ENCODE measurements around the gene TMEM88. TPM values are rescaled to one million over a fixed set of nuclear protein-coding genes. Genes with fewer than 3 reads are reported as not detected.

TMEM88 gene
- total and polyA plus RNA-seq, 2 experiments from 2014 or later: not detected

GRCh38 chr17:7897090-7897489 is 42.2 kb downstream of the TMEM88 start:
- 80 to 85% methylated on average over 13 of the region's 13 CpGs for WGBS, 2 experiments (ENCODE audit: low coverage in 1 of 2, low lambda C conversion rate in 2 of 2, missing lambda C conversion rate in 2 of 2)
- no peak for TF ChIP-seq EZH2 (IDR thresholded peaks at IDR 0.05; ENCODE audit: insufficient read depth, poor library complexity, severe bottlenecking)
- no peak for TF ChIP-seq EZH2phosphoT487 (IDR thresholded peaks at IDR 0.05; ENCODE audit: insufficient read depth, low read depth)
- no peaks in the 10 kb centered on the region for H3K9me3 ChIP-seq (ENCODE audit: low read depth)
- peak overlapping the region; percentile 18; the same call in 1 of the 2 replicates for H3K9ac ChIP-seq
- H3F3A ChIP-seq (ENCODE audit: insufficient read depth): no peaks in the 10 kb centered on the region
- H3K27ac ChIP-seq: no peak overlapping the region
- H3K4me3 ChIP-seq: no peak overlapping the region
- H3K27me3 ChIP-seq (replicated peaks; ENCODE audit: insufficient read depth): no peaks in the 10 kb centered on the region
- no peak overlapping the region for H3K4me2 ChIP-seq (ENCODE audit: unreplicated experiment)
- no peaks in the 10 kb centered on the region for H3K79me2 ChIP-seq (ENCODE audit: insufficient read depth)
- no peaks in the 10 kb centered on the region for H4K20me1 ChIP-seq (ENCODE audit: insufficient read depth)
- in situ Hi-C loops (cut with MboI): no loop called here
- H3K9me2 ChIP-seq (ENCODE audit: insufficient read depth): no peaks in the 10 kb centered on the region
- H3K4me1 ChIP-seq (ENCODE audit: insufficient read depth): no peaks in the 10 kb centered on the region
- no peak for DNase-seq
- H2AFZ ChIP-seq: no peak overlapping the region
- peaks cover 29% of the 10 kb centered on the region; the same call in 1 of the 2 replicates for H3K36me3 ChIP-seq (ENCODE audit: low read depth)

- in situ Hi-C loops (cut with MboI): no loop called here
Observed at GRCh38 chr17:7897773-7898172, 42.9 kb downstream of the TMEM88 start.

GRCh38 chr17:7903154-7904103 is 48.6 kb downstream of the TMEM88 start:
- no peaks in the 10 kb centered on the region for H3F3A ChIP-seq (ENCODE audit: insufficient read depth)
- no peak overlapping the region for H3K4me2 ChIP-seq (ENCODE audit: unreplicated experiment)
- H3K36me3 ChIP-seq (ENCODE audit: low read depth): peaks cover 36% of the 10 kb centered on the region; the same call in 1 of the 2 replicates
- H3K4me3 ChIP-seq: no peak overlapping the region
- in situ Hi-C loops (cut with MboI): no loop called here
- no peaks in the 10 kb centered on the region for H4K20me1 ChIP-seq (ENCODE audit: insufficient read depth)
- no peaks in the 10 kb centered on the region for H3K9me2 ChIP-seq (ENCODE audit: insufficient read depth)
- H3K79me2 ChIP-seq (ENCODE audit: insufficient read depth): no peaks in the 10 kb centered on the region
- DNase-seq: no peak
- TF ChIP-seq EZH2phosphoT487 (IDR thresholded peaks at IDR 0.05; ENCODE audit: insufficient read depth, low read depth) (no peak), EZH2 (IDR thresholded peaks at IDR 0.05; ENCODE audit: insufficient read depth, poor library complexity, severe bottlenecking) (no peak)
- H3K9me3 ChIP-seq (ENCODE audit: low read depth): no peaks in the 10 kb centered on the region
- 70 to 80% methylated on average over 22 of the region's 22 CpGs for WGBS, 2 experiments (ENCODE audit: low coverage in 1 of 2, low lambda C conversion rate in 2 of 2, missing lambda C conversion rate in 2 of 2)
- no peak overlapping the region for H3K27ac ChIP-seq
- no peak overlapping the region for H3K9ac ChIP-seq
- H3K27me3 ChIP-seq (replicated peaks; ENCODE audit: insufficient read depth): no peaks in the 10 kb centered on the region
- H2AFZ ChIP-seq: no peak overlapping the region
- no peaks in the 10 kb centered on the region for H3K4me1 ChIP-seq (ENCODE audit: insufficient read depth)

More at GRCh38 chr17:7897773-7898172, 42.9 kb downstream of the TMEM88 start:
- WGBS, 2 experiments (ENCODE audit: low coverage in 1 of 2, low lambda C conversion rate in 2 of 2, missing lambda C conversion rate in 2 of 2): 62 to 68% methylated on average over 6 of the region's 6 CpGs
- Histone ChIP-seq H3K4me1 (ENCODE audit: insufficient read depth) (no peaks in the 10 kb centered on the region), H3K36me3 (ENCODE audit: low read depth) (peaks cover 27% of the 10 kb centered on the region; the same call in 1 of the 2 replicates), H2AFZ (no peak overlapping the region), H4K20me1 (ENCODE audit: insufficient read depth) (no peaks in the 10 kb centered on the region), H3K27ac (no peak overlapping the region), H3F3A (ENCODE audit: insufficient read depth) (no peaks in the 10 kb centered on the region), H3K9me2 (ENCODE audit: insufficient read depth) (no peaks in the 10 kb centered on the region), H3K27me3 (replicated peaks; ENCODE audit: insufficient read depth) (no peaks in the 10 kb centered on the region), H3K9ac (peak overlapping the region; percentile 32; the same call in 1 of the 2 replicates), H3K4me2 (ENCODE audit: unreplicated experiment) (no peak overlapping the region), H3K9me3 (ENCODE audit: low read depth) (no peaks in the 10 kb centered on the region), H3K4me3 (no peak overlapping the region), H3K79me2 (ENCODE audit: insufficient read depth) (no peaks in the 10 kb centered on the region)
- peak; percentile 69 for DNase-seq
- no peak for TF ChIP-seq EZH2phosphoT487 (IDR thresholded peaks at IDR 0.05; ENCODE audit: insufficient read depth, low read depth)
- no peak for TF ChIP-seq EZH2 (IDR thresholded peaks at IDR 0.05; ENCODE audit: insufficient read depth, poor library complexity, severe bottlenecking)

Other genes with a start within 250 kb of the TMEM88 start
- 44.5 and 57.1 TPM in 2 replicates for gene FXR2, start 240.2 kb upstream of the TMEM88 start, total RNA-seq (2014; rRNA removed; shearing (Covaris generic))
- 10.9 and 13.5 TPM in 2 replicates for gene FXR2, start 240.2 kb upstream of the TMEM88 start, polyA plus RNA-seq (2016; fragmentation: Nextera tagmentation; extraction: Ambion mirVana)
- 21.5 and 31.8 TPM in 2 replicates for gene SAT2, start 227.2 kb upstream of the TMEM88 start, total RNA-seq (2014; rRNA removed; shearing (Covaris generic))
- gene SAT2, start 227.2 kb upstream of the TMEM88 start, polyA plus RNA-seq (2016; fragmentation: Nextera tagmentation; extraction: Ambion mirVana): 41.4 and 43.5 TPM in 2 replicates
- 6.1 TPM in 1 of 2 replicates, not detected in the other for gene SHBG, start 224.9 kb upstream of the TMEM88 start, total RNA-seq (2014; rRNA removed; shearing (Covaris generic))
- 0.96 and 1.0 TPM in 2 replicates for gene SHBG, start 224.9 kb upstream of the TMEM88 start, polyA plus RNA-seq (2016; fragmentation: Nextera tagmentation; extraction: Ambion mirVana)
- not detected in 2 replicates for gene ATP1B2, start 204.1 kb upstream of the TMEM88 start, total RNA-seq (2014; rRNA removed; shearing (Covaris generic))
- gene ATP1B2, start 204.1 kb upstream of the TMEM88 start, polyA plus RNA-seq (2016; fragmentation: Nextera tagmentation; extraction: Ambion mirVana): 0.24 TPM in 1 of 2 replicates, not detected in the other
- gene TP53, start 167.6 kb upstream of the TMEM88 start, total RNA-seq (2014; rRNA removed; shearing (Covaris generic)): 26.2 and 42.7 TPM in 2 replicates
- 29.8 and 30.8 TPM in 2 replicates for gene TP53, start 167.6 kb upstream of the TMEM88 start, polyA plus RNA-seq (2016; fragmentation: Nextera tagmentation; extraction: Ambion mirVana)
- gene WRAP53, start 166.6 kb upstream of the TMEM88 start, total RNA-seq (2014; rRNA removed; shearing (Covaris generic)): 1.6 and 5.9 TPM in 2 replicates
- 11.8 and 13.1 TPM in 2 replicates for gene WRAP53, start 166.6 kb upstream of the TMEM88 start, polyA plus RNA-seq (2016; fragmentation: Nextera tagmentation; extraction: Ambion mirVana)
- 1.8 and 3.0 TPM in 2 replicates for gene EFNB3, start 149.9 kb upstream of the TMEM88 start, total RNA-seq (2014; rRNA removed; shearing (Covaris generic))
- 0.96 and 0.99 TPM in 2 replicates for gene EFNB3, start 149.9 kb upstream of the TMEM88 start, polyA plus RNA-seq (2016; fragmentation: Nextera tagmentation; extraction: Ambion mirVana)
- gene DNAH2, start 137.3 kb upstream of the TMEM88 start, total RNA-seq (2014; rRNA removed; shearing (Covaris generic)): not detected in 2 replicates
- gene DNAH2, start 137.3 kb upstream of the TMEM88 start, polyA plus RNA-seq (2016; fragmentation: Nextera tagmentation; extraction: Ambion mirVana): not detected in 2 replicates
- gene KDM6B, start 20.8 kb upstream of the TMEM88 start, total RNA-seq (2014; rRNA removed; shearing (Covaris generic)): 0.76 and 1.3 TPM in 2 replicates
- 1.6 and 2.3 TPM in 2 replicates for gene KDM6B, start 20.8 kb upstream of the TMEM88 start, polyA plus RNA-seq (2016; fragmentation: Nextera tagmentation; extraction: Ambion mirVana)
- 70.4 and 71.5 TPM in 2 replicates for gene NAA38, start 2.5 kb downstream of the TMEM88 start, total RNA-seq (2014; rRNA removed; shearing (Covaris generic))
- 185 and 196 TPM in 2 replicates for gene NAA38, start 2.5 kb downstream of the TMEM88 start, polyA plus RNA-seq (2016; fragmentation: Nextera tagmentation; extraction: Ambion mirVana)
- 11.0 and 20.6 TPM in 2 replicates for gene CYB5D1, start 2.9 kb downstream of the TMEM88 start, total RNA-seq (2014; rRNA removed; shearing (Covaris generic))
- gene CYB5D1, start 2.9 kb downstream of the TMEM88 start, polyA plus RNA-seq (2016; fragmentation: Nextera tagmentation; extraction: Ambion mirVana): 8.6 and 9.9 TPM in 2 replicates
- 56.5 and 73.6 TPM in 2 replicates for gene CHD3, start 33.7 kb downstream of the TMEM88 start, total RNA-seq (2014; rRNA removed; shearing (Covaris generic))
- gene CHD3, start 33.7 kb downstream of the TMEM88 start, polyA plus RNA-seq (2016; fragmentation: Nextera tagmentation; extraction: Ambion mirVana): 14.0 and 16.0 TPM in 2 replicates
- gene RNF227, start 61.2 kb downstream of the TMEM88 start, total RNA-seq (2014; rRNA removed; shearing (Covaris generic)): 4.3 and 15.3 TPM in 2 replicates
- 3.1 and 4.3 TPM in 2 replicates for gene RNF227, start 61.2 kb downstream of the TMEM88 start, polyA plus RNA-seq (2016; fragmentation: Nextera tagmentation; extraction: Ambion mirVana)
- 0.22 TPM in 1 of 2 replicates, not detected in the other for gene KCNAB3, start 74.8 kb downstream of the TMEM88 start, total RNA-seq (2014; rRNA removed; shearing (Covaris generic))
- gene KCNAB3, start 74.8 kb downstream of the TMEM88 start, polyA plus RNA-seq (2016; fragmentation: Nextera tagmentation; extraction: Ambion mirVana): 0.08 and 0.24 TPM in 2 replicates
- 35.8 and 37.8 TPM in 2 replicates for gene TRAPPC1, start 76.9 kb downstream of the TMEM88 start, total RNA-seq (2014; rRNA removed; shearing (Covaris generic))
- 321 and 343 TPM in 2 replicates for gene TRAPPC1, start 76.9 kb downstream of the TMEM88 start, polyA plus RNA-seq (2016; fragmentation: Nextera tagmentation; extraction: Ambion mirVana)
- gene CNTROB, start 77.1 kb downstream of the TMEM88 start, total RNA-seq (2014; rRNA removed; shearing (Covaris generic)): 17.9 and 27.2 TPM in 2 replicates
- gene CNTROB, start 77.1 kb downstream of the TMEM88 start, polyA plus RNA-seq (2016; fragmentation: Nextera tagmentation; extraction: Ambion mirVana): 19.4 and 21.2 TPM in 2 replicates
- 0.22 and 0.89 TPM in 2 replicates for gene GUCY2D, start 147.5 kb downstream of the TMEM88 start, total RNA-seq (2014; rRNA removed; shearing (Covaris generic))
- 0.05 TPM in 1 of 2 replicates, not detected in the other for gene GUCY2D, start 147.5 kb downstream of the TMEM88 start, polyA plus RNA-seq (2016; fragmentation: Nextera tagmentation; extraction: Ambion mirVana)
- gene ALOX15B, start 184.0 kb downstream of the TMEM88 start, total RNA-seq (2014; rRNA removed; shearing (Covaris generic)): not detected in 2 replicates
- not detected in 2 replicates for gene ALOX15B, start 184.0 kb downstream of the TMEM88 start, polyA plus RNA-seq (2016; fragmentation: Nextera tagmentation; extraction: Ambion mirVana)
- not detected in 2 replicates for gene ALOX12B, start 232.7 kb downstream of the TMEM88 start, total RNA-seq (2014; rRNA removed; shearing (Covaris generic))
- not detected in 2 replicates for gene ALOX12B, start 232.7 kb downstream of the TMEM88 start, polyA plus RNA-seq (2016; fragmentation: Nextera tagmentation; extraction: Ambion mirVana)